GM18951 (cell line): Measurements from ENCODE around the gene ACOX2.
A peak's percentile ranks its signal among the peaks of the same experiment; 100 is the strongest.

Experiments used
- POLR2A ChIP-seq: IDR thresholded peaks from 4 replicates; pipeline ENCODE4 v1.6.1; 2011; ENCODE audit warnings: mild to moderate bottlenecking; ENCODE audit not compliant: insufficient read length, insufficient read depth; ENCODE audit errors: extremely low read depth
- in situ Hi-C: fragments of 300-500 bp; cut with MboI; formaldehyde crosslinking; loops from one replicate; pipeline ENCODE4 v1.12.0; 2022; ENCODE audit warnings: low sequenced_read_pairs, mixed read lengths, inconsistent platforms; ENCODE audit not compliant: unreplicated experiment

The ACOX2 gene

DNA sequence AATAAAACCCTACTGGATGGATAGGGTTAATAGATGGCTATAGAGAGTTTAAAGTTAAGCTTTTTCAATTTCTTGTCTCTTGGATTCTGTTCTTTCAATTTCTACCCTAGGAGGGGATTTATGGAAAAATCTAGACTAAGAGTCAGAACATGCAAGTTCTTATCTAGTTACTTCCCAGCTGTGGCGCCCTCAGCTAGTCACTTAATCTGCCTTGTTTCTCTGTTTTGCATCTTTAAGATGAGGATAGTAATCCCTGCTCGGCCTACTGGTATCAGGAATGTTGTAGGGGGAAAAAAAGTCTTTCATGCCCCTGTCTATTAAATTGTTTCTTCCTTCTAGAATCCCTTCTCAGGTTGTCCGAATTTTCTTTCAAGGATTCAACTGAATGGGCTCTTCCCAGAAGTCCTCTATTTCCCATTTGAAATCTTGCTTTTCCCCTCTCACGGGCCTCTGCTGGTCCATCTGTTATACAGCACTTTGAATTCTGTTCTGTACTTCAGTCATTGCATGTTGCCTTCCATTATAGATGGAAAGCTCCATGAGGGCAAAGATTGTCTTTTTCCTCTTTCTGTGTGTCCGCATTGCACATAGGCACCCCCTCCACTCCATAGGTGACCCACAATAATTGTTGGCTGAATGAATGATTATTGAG, 40.7 kb downstream of the ACOX2 start:
- in situ Hi-C loops: no loop called here
- TF ChIP-seq POLR2A: no peak

- TF ChIP-seq POLR2A: no peak
- in situ Hi-C loops: no loop called here
These were observed 41.9 kb downstream of the ACOX2 start for GRCh38 chr3:58495101-58495500.

- no peak for TF ChIP-seq POLR2A
- in situ Hi-C loops: no loop called here
These were observed 42.9 kb downstream of the ACOX2 start for GRCh38 chr3:58494107-58494506.

GRCh38 chr3:58492494-58492905, 44.5 kb downstream of the ACOX2 start:
- in situ Hi-C loops: no loop called here
- TF ChIP-seq POLR2A: no peak

DNA sequence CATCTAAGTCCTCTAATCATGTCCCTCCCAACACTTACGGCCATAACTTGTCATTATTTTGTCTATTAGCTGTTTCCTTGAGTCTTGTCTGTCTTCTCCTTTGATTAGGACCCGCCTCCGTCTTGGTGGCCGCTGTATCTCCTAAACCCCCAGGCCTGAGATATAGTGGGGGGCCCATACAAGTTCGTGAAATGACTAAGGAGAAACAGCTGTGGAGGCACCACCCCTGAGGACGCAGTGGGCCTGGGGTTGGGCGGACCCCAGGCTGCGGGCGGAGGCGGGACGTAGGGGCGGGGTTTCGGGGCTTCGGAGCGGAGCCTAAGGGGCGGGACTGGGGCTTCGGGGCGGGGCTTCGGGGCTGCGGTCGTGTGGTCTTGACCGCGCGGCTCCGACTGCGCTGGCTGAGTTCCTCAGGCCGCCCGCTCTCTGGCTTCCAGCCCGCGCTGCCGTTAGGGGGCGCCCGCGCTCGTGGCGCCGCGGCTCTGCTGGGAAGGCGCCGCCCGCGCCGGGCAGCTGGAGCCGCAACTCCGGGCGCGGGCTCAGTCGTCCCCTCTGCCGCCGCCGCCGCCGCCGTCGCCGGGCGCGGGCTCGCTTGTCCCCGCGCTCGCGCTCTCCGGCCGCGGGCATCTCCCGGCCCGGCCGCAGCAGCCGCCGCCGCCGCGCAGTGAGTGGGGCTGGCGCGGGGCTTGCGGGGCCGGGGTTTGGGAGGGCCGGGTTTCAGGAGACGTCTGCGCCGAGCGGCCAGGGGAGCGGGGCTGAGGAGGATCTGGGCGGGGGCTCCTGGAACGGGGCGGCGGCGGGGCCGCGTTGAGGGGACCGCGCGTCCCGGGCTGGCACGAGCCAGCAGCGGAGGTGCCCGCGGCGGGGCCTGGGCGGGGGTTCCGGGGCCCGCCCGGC, 45.2 kb downstream of the ACOX2 start, which contains the start of gene KCTD6:
KCTD6 (plus strand) TSS at position 591 of the 897 bp plus-strand sequence. CDS start 6,660 bp downstream, outside the sequence.
- peak; percentile 64 for TF ChIP-seq POLR2A
- in situ Hi-C loops: no loop called here

DNA sequence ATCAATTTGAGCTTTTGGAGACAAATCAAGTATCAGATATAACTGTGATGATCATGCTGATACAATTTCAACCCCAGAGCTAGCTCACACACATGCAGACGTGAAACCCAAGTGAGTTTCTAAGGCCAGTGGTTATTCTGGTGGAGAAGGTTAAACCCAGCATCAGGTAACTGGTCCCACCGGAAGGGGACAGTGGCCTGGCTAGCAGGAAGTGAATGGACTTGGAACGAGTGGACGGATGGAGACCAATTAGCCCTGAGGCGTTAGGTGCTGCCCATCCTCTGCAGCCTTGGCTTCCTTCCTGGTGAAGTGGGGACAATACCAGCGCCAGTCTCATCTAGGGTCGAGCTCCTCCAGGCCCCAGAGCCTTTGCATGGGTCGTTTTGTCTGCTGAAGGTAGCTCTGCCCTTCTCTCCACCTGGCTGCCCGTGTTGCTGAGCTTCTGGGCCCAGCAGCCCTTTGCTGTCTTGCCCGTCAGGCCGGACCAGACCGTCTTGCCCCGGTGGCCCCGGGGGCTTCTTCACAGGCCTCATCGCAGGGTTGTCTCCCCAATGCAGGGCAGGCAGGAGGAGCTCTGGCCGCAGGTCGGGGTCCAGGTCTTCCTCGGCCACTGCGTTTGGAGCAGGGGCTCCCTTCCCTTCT, 46.0 kb downstream of the ACOX2 start:
- TF ChIP-seq POLR2A: no peak
- in situ Hi-C loops: no loop called here

GRCh38 chr3:58488967-58489366, 48.0 kb downstream of the ACOX2 start:
- TF ChIP-seq POLR2A: no peak
- in situ Hi-C loops: no loop called here

DNA sequence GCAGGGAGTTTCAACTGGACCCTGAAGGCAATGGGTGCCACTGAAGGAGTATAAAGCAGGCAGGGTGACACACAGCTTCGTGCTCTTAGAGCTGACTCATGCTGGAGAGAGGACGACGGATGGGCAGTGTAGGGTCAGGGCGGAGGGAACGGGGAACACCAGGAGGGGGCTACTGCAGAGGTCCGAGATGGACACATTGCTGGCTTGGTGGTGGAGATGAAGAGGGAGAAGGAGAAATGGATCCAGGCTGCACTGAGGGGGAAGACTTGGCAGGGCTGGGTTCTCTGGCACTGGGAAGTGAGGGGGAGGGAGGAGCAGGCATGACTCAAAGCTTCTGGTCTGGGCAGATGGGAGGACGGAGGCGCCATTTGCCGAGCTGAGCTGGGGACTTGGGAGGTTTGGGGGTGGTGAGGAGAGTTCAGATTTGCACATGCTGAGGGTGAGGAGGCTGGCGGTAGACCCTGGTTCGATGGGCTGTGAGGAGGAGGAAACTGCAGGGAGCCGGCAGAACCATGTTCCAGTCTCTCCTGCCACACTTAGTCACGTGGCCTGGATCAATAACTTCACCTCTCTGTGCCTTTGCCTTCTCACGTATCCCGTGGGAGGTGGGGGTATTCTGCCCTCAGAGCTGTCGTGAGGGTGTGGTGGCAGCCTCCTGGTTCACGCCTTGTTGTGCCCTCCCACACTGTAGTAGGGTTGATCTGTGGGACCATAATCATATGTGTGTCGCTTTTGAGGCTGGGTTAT, 49.7 kb downstream of the ACOX2 start:
- in situ Hi-C loops: no loop called here
- TF ChIP-seq POLR2A: no peak

DNA sequence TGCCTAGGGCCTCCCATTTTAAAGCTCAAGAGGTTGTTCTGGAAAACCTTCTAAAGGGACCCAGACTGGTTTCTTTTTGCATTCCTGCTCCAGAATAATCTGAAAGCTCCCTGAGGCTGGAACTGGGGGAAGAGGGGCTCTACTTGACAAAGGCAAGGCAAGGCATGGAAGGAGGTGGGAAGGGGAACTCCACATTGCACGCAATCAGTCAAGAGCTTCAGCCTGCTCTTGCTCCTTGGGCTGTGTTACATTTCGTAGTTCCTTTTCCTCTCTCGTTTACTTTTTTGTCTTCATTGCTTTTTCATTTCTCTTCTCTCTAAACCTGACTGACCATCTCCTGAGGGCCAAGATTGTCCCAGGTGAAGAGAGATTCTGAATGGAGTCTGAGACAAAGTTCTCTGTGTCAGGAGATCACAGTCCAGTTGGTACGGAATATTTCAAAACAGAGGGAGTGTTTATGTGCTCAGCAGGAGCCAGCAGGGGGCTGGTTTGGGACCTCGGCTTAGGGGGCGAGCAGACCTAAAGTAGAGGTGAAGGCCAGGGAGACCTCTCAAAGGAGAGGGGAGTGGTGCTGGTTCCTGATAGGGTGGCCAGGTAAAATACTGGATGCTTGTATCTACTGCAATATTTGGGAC, 51.1 kb downstream of the ACOX2 start:
- no peak for TF ChIP-seq POLR2A
- in situ Hi-C loops: no loop called here

- TF ChIP-seq POLR2A: no peak
- in situ Hi-C loops: no loop called here
These were observed 52.3 kb downstream of the ACOX2 start for GRCh38 chr3:58484722-58485069.

DNA sequence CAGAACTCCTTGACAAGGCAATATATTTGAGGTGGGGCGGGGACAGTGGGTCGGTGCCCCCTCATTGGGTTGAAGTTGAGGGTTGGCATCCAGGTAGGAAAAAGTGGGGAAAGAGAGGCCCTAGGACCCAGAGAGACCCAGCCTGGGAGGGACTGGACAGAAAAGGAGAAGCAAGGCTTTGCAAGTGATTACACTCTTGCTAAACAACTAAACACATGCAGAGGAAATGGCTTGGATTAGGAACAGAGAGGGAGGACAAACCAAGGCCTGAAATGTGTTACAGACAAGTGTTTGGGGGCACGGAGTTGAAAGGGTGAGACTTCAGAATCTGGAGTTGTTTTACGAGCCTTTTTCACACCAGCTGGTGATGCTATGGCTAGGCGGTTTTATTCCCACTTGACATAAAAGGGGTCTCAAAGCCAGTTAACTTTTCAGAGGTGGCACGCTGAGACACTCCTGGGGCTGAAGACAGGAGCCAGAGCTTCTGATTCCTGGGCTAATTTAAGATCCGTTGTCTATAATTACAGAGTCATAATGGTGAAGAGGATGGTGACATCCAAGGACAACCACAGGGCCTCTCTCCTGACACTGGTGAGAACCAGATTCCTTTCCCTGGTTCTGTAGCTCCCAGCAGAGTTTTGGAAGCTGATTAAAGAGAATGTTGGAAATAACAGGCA, 52.8 kb downstream of the ACOX2 start:
- in situ Hi-C loops: no loop called here
- no peak for TF ChIP-seq POLR2A
